Urothelium cell line (cell line): ENCODE data around the gene IL22RA2.

Source experiments
- DNase-seq: peaks from one replicate; pipeline ENCODE4 v3.0.0; 2011; ENCODE audit warnings: low spot score, mixed read lengths
- FAIRE-seq: peaks from 2 replicates; lab custom pipeline; 2011; peaks lifted over from hg19 to GRCh38; lab: Jason Lieb, UNC

Gene IL22RA2

DNA sequence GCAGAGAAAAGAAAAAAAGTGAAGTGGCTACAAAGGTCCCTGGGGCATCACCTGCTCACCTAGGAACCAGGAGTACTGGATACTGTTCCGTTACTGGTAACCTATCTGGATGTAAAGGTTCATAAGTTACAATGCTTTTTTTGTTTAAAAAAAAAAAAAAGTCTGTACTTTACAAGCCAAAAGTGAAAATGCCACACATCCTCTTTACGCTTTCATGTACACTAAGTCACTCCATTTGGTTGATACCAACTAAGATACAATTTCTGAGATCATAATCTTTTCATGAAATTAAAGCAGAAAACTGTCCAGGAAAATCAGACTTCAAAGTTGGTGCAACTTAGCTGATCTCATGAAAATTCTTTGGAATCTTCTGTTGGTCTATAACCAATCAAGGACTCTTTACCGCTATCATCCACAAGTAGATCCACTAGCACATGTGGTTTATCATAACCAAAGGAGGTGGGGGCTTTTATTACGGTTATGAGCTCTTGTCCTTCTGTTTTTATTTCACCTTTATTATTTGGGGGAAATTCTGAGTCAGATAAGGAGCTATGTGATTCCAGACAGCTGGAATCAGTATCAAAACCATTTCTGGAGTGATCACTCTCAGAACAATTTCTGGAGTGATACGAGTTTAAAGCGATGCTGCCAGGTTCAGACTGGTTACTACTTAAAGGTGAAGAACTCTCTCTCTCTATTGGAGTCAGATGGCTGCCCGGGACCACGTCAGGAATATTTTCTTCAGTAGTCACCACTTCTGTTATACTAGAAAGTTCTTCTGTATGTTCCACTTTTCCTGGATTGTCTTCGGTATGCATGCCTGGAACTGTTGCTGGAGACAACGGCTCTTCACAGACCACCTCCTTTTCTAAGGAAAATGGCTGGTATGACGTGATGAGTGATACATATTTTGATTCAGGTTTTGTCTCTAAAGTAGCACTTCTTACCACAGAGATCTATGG, 24.5 kb upstream of the IL22RA2 start:
- no peak for FAIRE-seq

DNA sequence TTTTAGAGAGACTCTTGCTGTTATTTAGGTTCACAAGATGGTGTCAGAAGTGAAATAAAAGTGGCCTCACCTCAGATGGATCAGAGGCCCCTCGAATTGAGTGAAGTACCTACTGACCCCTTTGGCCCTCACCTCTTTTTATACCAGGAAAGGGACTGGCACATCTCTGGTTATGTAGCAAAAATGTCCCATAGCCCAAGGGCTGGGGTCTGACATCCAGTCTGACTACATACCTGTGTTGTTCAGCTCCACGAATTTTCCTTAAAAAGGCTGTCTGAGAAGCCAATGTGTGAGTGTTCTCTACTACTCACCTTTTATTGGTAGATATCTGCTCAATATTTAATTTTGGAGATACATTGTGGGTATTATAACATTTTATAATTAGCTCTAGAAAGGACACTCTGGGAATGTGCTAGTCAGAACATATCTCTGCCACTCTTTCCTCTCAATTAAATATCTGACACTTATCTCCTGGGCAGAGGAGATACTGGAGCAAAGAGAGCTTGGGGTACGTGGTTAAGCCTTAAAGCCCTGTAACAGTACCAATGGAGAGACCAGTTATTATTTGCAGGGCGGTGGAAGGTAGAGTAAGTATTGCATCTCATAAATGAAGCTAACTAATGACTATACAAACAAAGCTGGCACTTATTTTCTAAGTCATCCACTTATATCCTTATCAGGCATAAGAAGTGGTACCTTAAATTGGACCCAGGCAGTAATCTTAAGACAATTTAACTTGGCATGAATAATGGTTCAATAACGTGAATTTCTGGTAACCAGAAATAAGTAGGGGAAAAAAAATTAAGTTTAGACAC, 20.0 kb upstream of the IL22RA2 start:
- FAIRE-seq (no peak), DNase-seq (no peak)

More for the DNA sequence above, 24.5 kb upstream of the IL22RA2 start:
- no peak for DNase-seq

DNA sequence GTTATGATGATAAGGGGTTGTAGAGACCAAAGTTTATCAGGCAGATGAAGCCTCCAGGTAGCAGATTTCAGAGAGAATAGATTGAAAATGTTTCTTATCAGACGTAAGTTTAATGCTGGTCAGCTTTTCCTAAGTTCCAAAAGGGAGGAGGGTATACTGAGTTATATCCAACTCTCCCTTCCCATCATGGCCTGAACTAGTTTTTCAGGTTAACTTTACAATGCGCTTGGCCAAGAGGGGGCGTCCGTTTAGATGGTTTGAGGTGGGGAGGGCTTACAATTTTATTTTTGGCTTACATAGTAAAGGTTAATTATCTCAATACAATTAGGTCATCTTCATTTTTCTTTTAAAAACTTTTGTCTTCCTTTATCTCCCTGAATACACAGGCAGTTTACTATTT, 19.4 kb upstream of the IL22RA2 start:
- DNase-seq (no peak), FAIRE-seq (no peak)

DNA sequence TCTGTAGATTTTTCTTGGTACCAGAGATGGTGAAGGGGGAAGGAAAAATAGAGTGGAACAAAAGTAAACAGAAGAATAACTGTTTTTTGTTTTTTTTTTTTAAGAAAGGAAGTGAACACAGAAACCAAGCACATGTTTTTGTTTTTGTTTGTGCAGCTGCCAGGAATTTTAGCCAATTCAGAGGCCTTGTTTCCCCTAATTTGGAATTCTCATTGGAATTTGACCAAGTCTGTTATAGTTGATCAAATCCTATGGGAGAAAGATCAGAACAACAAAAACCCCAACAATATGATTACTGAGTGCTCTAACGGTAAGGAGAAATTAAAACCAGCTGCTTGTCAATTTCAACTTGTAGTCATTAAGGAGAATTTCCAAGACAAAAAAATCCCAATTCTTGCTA, 18.2 kb upstream of the IL22RA2 start:
- no peak for FAIRE-seq
- DNase-seq, result no peak

DNA sequence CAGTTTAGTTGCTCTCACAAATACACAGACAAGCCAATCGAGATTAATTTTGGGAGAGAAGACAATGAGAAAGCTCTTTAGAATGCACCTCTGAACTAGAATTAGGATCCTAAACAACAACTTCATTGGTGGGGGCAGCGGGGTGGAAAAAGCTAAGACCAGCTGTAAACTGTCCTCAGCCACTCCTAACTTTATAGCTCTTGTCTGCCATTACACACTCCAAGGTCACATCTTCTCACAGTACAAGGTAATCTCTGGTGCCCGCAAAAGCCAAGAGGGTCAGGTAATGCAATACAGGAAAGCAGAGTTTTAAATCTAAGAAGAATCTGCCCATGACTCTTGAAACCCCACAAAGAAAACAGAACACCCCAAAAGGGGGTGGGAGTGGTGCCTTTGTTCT, 17.8 kb upstream of the IL22RA2 start:
- DNase-seq, result no peak
- FAIRE-seq, result no peak

DNA sequence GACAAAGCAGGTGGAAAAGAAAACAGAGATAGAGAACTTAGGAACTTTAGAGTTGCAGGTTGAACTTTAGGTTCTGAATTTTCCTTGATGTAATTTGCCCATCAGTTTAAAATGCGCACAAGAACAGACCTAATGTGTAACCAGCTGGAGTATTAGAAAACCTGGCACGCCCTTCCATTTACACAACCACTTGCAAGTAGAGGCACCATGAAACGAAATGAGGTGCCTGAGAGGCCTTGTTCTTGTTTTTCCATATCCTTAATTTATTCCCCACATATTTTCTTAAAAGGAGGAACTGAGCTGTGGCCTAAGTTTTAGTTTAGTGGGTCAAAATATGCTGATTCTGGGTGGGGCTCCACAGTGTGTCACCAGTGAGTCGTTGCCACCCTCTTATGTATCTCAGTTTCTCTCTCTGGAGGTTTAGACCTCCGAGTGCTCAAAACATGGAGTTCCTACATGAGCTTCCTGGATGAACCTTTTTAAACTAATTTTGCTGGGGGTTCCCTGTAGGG, 17.2 kb upstream of the IL22RA2 start:
- DNase-seq, result no peak
- no peak for FAIRE-seq

DNA sequence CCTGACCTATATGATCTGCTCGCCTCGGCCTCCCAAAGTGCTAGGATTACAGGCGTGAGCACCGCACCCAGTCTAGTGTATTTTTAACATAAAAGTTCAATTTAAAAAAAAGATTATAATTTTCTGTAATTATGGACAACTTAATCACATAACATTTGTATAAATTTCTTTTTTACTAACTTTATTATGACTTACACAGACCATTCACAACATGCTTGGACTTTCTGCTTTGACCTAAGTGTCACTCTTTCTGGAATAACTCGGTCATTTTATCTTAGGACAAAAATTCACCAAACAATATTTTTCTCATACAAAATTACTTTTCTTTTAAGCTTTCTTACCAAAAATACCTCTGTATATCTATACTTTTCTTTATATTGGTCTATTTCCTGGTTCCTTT, 15.4 kb upstream of the IL22RA2 start:
- FAIRE-seq (no peak), DNase-seq (no peak)

DNA sequence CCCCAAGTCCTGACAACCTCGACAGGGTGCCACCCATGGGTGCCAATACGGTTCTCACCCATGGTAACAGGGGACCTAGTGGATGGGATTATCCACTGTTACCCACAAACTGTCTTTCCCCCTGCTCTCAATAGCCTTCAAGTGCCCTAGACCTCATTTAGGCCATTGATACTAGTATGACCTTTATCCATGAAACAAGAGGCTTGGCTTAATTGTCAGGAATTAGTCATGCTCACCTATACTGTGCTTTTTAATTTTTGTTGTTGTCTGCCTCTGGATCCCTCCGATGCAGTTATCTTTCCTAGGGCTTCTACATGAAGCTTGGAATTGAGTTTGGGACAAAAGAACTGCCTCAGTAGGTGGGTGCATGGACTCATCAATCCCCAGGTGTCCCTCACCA, 11.8 kb upstream of the IL22RA2 start:
- DNase-seq (no peak), FAIRE-seq (no peak)

DNA sequence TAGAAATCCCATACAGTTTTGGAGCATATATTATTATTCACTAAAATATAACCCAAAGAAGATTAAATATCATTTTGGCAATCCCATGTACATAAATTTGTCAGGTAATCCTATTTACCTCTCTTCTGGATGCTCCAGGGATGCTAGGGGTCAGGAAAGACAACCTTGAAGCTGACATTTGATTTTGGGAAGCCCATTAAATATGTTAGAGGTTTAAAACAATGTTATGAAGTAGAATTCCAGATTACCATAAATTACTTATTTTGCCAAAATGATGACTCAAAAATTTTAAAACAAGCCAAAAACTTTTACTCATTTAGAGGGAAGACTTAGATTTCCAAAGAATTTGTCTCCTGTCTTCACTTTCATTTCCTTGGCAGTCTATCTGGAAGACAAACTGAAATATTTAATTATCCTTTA, 9.2 kb upstream of the IL22RA2 start:
- FAIRE-seq (no peak), DNase-seq (no peak)

DNA sequence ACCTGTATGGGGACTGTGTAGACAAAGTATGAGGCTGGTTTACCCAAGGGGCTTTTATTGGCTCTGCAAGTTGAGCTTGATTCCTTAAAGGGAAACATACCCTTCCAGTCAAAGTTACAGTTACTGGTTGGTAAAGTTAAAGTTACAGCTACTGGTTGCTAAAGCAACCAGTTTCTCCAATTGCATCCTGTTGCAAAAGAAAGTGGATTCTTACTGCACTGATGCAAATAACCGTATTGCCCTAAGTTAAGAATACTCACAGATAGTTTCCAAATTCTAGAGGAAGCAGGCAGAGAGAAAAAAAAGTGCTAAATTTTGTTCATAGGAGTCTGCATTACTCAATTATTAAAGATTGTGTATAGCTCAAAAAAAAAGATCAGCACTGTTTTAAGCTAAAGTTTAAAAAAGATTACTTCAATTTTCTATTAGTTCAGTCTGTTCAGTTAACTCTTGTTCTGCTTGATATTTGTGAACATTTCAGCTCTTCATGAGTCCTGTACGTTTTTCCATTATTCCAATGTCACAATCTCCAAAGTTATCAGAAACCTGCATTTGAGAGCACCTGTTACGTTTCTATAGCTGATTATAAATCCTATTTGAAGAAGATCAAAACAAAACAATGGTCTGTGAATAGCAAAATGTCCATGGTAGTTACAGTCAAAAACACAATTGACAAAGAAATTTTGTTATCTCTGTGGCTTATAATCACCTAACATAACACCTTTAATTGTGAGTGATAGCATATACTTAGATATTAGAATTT, 8.6 kb upstream of the IL22RA2 start:
- FAIRE-seq (no peak), DNase-seq (no peak)

DNA sequence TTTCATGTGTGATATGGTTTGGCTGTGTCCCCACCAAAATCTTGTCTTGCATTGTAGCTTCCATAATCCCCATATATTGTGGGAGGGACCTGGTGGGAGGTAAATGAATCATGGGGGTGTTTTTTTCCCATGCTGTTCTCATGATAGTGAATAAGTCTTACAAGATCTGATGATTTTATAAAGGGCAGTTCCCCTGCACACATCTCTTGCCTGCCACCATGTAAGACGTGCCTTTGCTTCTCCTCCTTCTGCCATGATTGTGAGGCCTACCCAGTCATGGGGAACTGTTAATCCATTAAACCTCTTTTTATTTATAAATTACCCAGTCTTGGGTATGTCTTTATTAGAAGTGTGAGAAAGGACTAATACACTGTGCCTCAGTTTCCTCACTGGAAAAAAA, 4.2 kb upstream of the IL22RA2 start:
- DNase-seq (no peak), FAIRE-seq (no peak)

DNA sequence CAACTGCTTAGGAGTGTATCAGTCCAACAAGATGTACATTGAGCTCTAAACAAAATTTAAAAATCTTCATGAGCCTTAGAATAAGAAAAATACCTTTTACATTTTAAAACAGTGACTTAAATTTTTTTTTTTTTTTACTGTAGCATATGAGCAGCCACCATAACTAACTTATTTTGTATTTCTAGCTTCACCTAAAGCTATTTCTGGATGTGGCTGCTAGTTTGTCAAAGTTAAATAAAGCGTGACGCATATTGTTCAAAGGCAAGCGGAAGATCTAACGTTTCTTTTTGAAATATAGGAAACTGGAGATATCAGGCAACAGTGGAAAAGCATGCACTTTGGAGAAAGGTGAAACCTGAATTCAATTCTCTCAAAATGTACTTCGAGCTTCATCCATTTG, 3.3 kb upstream of the IL22RA2 start:
- FAIRE-seq, result no peak
- no peak for DNase-seq

DNA sequence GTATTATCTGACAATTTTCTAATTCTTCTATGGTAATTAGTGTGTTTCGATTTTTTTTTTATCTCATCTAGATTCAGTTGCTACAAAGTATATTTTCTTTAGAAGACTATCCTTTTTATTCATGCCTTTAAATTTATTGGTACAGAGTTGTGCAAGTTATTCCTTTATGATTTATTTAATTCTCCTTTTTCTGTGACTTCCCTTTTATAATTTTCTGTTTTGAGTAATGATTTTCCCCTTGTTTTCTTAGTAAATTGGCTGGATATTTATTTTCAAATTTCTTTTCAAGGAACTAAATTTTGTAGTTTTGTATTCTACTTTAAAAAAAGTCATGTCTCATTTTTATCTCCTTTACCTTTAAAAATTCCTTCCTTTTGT, 2.4 kb upstream of the IL22RA2 start:
- FAIRE-seq, result no peak
- DNase-seq, result no peak

DNA sequence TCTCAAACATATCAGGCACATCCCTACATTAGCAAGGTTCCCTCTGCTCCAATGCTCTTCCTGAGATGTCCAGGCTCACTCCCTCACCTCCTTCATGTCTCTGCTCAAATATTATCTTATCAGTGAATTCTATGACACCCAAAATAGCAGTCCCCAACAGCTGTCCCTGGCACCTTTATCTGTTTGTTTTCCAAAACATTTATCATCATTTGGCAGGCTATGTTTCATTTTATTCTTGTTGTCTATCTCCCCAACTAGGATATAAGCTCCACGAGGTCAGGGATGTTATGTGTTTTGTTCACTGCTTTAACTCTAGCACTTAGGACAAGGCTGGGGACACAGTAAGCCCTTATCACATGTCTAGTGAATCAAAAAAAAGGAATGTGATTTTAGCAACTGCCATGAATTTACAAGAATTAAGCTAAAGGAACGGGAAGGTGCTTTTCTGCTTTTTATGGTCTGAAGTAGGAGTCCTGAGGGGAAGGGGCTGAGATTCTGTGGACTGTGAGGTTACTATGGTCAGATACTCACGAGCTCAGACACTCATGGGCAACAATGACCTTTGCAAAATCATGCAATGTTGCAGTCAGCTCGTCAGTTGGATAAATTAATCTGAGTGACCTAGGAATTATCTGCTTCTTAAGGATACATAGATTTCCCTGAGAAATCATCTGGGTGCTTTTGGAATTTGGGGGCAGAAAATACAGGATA, 1.9 kb upstream of the IL22RA2 start:
- FAIRE-seq (no peak), DNase-seq (no peak)

DNA sequence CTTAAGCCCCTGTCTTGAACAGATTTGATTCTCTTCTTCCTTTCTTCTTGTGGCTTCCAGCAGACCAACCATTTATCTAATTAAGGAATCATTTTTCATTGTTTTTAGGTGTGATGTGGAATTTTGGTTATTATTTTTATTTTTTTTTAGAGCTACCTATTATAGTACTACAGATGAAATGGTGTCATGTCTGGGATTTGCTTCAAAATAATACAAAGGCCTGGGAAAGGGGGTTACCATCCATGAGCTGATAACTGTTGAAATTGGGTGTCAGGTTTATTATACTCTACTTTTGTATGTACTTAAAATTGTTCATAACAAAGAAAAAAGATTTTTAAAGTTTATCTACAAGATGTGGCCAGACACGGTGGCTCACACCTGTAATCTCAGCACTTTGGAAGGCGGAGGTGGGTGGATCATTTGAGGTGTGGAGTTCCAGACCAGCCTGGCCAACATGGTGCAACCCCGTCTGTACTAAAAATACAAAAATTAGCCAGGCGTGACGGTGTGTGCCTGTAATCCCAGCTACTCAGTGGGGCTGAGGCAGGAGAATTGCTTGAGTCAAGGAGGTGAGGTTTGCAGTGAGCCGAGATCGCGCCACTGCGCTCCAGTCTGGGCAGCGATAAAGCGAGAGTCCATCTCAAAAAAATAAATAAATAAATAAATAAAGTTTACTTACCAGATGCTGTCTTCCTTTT, 561 bp downstream of the IL22RA2 start:
- DNase-seq, result no peak
- FAIRE-seq, result no peak

DNA sequence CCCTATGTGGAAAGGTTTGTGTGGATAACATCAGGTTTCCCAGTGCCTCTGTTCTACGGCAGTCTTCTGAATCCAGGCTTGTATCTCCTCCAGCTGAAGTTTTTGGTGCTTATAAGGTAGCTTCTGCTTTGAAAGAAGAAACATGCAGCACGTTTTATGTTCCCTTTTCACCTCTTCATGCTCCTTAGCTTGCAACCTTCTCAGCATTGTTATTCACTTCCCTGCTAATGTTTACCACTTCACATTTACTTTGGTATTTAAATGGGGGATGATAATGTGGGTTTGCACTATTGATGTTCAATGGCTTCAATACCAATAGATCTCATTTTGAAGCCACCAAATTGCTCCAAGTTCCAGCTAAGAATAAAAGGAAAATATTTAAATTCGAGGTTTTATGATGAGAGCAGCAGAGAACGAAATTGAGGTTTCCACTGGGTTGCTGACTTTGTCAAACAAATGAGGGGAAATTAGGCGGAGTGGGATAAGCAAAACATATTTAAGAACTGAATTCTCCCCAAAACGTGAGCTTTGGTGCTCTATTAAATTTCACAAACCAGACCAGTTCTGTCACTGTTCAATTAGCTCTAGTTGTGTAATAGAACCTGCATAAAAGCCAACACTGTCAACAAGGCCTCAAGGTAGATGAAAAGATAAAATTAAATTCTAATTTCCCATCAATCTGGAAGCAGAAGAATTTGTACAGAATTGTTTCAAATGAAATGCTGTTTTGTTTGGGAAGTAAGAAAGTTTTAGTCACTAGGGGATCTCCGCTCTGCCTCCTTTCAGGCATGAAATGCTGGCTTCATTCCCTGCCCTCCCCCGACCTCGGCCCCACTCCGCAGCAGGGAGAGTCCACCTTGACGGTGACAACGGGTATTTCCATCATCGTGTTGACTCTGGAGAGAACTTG, 1.4 kb downstream of the IL22RA2 start:
- FAIRE-seq, result no peak

DNA sequence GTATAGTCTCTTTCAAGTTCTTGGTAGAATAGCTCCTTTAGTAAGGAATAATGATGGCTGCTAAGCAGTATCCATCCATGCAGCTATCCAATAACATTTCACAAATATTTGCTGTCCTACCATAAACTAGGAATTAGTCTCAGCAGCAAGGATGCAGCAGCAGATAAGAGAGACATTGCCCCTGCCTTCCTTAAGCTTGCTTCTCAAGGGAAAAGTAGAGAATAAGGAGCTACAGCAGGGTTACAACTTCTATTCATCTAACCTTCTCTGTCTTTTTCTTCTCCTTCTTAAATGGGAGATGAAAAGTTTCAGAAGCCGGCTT, 2.4 kb downstream of the IL22RA2 start:
- DNase-seq (no peak), FAIRE-seq (no peak)

More for the DNA sequence above, 1.4 kb downstream of the IL22RA2 start:
- no peak for DNase-seq

DNA sequence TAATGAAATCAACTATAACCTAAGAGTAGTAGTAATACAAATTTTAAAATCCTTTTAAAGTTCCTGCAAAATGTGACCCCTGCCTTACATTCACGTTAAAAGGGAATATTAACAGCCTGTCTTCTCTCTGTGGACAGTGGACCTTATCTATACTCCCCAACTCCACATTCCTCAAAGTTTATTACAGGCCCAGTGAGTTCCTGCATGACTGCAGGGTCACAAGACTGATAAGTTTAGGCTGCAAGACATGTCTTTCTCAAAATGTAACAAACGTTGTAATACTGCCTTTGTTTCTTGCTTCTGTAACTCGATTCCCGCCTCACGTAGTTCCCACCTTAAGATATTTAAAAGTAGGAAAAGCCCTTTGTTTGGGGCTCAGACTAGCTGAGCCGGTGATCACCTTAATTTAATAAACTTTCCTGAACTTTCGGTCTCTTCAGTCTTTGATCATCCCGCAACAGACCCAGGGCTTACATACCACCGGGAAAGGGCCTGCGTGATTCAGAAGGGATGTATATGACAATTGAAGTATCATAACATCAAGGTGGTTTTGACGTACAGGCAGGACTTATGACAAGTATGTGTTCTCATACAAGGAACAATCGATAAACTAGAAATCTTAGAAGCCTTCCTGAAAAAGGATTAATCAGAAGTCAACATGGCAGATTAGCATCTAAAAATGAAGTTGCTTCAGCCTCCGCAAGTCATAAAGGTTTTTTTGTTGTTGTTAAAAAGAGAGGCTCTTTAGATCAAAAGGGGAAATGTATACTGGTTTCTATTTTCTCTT, 3.0 kb downstream of the IL22RA2 start:
- no peak for FAIRE-seq
- DNase-seq, result no peak
